ENCODE measurements around the gene WFIKKN2.

DNA sequence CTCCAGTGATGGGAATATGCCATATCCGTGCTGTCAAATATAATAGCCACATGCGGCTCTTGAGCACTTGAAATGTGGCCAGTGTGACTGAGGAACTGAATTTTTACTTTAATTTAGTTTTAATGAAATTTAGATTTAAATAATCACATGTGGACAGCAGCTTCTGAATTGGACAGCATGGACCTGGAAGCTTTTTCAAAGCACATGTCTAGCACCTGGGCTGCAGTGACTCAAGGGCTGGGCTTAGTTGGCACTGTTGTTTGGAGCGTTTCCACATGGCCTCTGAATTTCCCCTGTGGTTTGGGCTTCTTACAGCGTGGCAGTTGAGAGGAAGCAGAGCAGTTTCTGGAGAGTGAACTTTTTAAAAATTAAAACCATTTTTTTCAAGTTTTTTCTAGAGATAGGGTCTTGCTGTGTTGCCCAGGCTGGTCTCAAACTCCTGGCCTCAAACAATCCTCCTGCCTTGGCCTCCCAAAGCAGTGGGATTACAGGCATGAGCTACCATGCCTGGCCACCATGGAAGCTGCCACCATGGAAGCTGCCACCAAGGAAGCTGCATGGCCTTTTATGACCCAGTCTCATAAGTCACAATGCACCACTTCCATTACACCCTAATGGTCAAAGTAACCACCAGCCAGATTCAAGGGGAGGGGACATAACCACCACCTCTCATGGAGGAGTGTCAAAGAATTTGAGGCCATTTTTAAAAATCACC, 37.5 kb downstream of the WFIKKN2 start:
- TF ChIP-seq, protein P1, sequence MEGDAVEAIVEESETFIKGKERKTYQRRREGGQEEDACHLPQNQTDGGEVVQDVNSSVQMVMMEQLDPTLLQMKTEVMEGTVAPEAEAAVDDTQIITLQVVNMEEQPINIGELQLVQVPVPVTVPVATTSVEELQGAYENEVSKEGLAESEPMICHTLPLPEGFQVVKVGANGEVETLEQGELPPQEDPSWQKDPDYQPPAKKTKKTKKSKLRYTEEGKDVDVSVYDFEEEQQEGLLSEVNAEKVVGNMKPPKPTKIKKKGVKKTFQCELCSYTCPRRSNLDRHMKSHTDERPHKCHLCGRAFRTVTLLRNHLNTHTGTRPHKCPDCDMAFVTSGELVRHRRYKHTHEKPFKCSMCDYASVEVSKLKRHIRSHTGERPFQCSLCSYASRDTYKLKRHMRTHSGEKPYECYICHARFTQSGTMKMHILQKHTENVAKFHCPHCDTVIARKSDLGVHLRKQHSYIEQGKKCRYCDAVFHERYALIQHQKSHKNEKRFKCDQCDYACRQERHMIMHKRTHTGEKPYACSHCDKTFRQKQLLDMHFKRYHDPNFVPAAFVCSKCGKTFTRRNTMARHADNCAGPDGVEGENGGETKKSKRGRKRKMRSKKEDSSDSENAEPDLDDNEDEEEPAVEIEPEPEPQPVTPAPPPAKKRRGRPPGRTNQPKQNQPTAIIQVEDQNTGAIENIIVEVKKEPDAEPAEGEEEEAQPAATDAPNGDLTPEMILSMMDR (IDR thresholded peaks at IDR 0.05 in 4 of 5, conservative IDR thresholded peaks at IDR 0.05 in 1 of 5), result no peak
- no peak for TF ChIP-seq POLR2A (IDR thresholded peaks at IDR 0.05)
